ENCODE results near the gene IGF2BP1. TPM values are rescaled to one million over a fixed set of nuclear protein-coding genes. Genes with fewer than 3 reads are reported as not detected.
"Not testable (repeated sequence)": the region's sequence is repeated elsewhere in the genome, so short reads cannot be mapped to it uniquely, and the experiment has no call there.

Gene IGF2BP1
- total RNA-seq, 2 experiments from 2014 or later = not detected

DNA sequence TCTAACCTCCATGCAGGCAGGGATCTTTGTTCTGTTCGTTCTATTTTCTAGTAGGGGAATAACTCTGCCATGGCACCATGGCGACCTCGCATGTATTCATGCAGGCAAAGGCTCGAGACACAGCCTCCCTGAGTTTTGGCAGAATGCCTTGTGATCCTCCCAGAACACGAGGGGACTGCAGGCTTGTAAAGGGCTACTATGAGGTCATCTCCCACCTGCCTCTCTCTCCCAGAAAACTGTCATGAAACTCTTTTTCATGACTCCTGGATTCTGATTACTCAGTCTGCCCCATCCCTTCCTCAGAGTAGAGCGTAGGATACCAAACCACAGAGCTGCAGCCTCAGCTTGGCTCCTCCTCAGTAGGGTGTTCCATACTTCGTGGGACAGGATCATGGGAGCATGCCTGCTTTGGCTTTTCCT is 64.3 kb downstream of the IGF2BP1 start:
- DNase-seq = no peak
- no peaks in the 10 kb centered on the region for H3K9me3 Mint-ChIP-seq
- H3K27me3 Mint-ChIP-seq = peaks cover 6% of the 10 kb centered on the region
- no peaks in the 10 kb centered on the region for H3K36me3 Mint-ChIP-seq (ENCODE audit: low read depth)
- ChIA-PET CTCF (no interaction called here), POLR2A (no interaction called here)
- no peak overlapping the region for H3K4me3 Mint-ChIP-seq
- H3K4me1 Mint-ChIP-seq = no peaks in the 10 kb centered on the region
- H3K27ac Mint-ChIP-seq = no peak overlapping the region

DNA sequence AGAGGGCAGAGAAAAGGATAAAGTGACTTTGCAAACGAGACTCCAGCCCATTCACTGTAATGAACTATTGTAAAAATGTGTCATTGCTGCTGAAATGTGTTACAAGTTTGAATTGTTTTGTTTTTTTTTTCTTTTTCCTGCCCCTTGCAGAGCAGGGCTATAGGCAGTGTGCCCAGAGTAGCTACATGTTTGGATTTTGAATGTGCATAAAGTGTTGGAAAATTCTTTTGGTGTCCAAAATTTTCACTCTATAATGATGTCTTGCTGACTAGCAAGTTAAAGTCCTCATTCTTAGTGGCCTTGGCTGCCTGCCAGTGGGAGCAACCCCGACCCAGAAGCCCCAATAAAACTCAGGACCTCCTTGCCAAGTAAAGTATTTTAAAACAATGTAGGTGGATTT is 66.5 kb downstream of the IGF2BP1 start:
- H3K9me3 Mint-ChIP-seq = no peaks in the 10 kb centered on the region
- CTCF ChIA-PET = no interaction called here
- no peak overlapping the region for H3K27ac Mint-ChIP-seq
- no peak for DNase-seq
- H3K4me1 Mint-ChIP-seq = no peaks in the 10 kb centered on the region
- H3K4me3 Mint-ChIP-seq = no peak overlapping the region
- no peaks in the 10 kb centered on the region for H3K36me3 Mint-ChIP-seq (ENCODE audit: low read depth)
- POLR2A ChIA-PET = no interaction called here
- H3K27me3 Mint-ChIP-seq = peaks cover 6% of the 10 kb centered on the region

DNA sequence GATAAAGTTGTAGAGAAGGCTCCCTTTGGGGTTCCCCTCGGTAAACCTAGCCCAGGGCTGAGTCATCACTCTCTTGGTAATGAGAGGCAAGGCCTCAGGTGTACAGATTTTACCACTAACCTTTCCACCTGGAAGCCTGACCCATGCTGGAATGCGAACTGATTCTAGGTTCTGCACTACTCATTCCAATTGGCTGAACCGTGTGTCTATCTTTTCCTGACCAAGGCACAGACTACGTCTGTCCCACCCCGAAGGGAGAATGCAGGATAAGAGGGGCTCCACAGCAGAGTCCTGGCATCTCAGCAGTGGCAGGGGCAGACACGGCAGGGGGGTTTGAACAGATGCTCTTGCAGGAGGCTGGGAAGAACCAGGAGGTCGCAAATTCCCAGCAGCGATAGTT is 70.0 kb downstream of the IGF2BP1 start:
- ChIA-PET POLR2A (no interaction called here), CTCF (no interaction called here)
- Mint-ChIP-seq H3K27me3 (peaks cover 3% of the 10 kb centered on the region), H3K36me3 (ENCODE audit: low read depth) (no peaks in the 10 kb centered on the region), H3K4me1 (no peaks in the 10 kb centered on the region), H3K9me3 (no peaks in the 10 kb centered on the region), H3K27ac (no peak overlapping the region), H3K4me3 (no peak overlapping the region)
- DNase-seq = no peak

DNA sequence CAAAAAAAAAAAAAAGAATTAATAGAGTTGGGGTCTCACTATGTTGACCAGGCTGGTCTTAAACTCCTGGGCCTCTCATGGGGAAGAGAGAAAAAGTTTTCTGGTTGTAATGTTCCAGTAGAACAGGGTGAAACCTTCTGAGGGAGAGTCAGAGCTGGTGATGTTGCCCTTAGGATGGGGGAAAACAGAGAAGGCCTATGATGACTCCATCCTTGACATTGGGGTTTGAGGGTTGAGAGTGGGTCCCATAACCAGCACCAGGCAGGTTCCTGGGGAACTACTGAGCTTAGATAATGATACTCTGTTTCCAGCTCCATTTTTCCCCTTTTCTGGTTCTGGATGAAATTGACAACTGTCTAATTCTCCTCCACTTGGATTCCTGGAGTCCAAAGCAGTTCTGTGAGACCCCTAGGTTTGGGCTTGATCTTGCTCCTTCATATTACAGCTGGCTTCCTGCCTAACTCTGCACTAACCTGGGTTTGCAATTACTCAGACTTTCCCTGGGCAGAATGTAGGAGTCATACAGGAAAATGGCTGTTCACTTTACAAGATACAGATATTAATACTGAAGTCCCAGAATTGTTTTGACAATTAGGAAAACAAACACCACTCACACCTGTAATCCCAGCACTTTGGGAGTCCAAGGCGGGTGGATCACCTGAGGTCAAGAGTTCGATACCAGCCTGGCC is 72.5 kb downstream of the IGF2BP1 start:
- no peaks in the 10 kb centered on the region for H3K36me3 Mint-ChIP-seq (ENCODE audit: low read depth)
- ChIA-PET CTCF (interaction anchor here (0.6 kb wide), 1 partner anchor 278 kb away, joined by 3 read pairs; no protein-coding TSS in a partner anchor), POLR2A (no interaction called here)
- H3K27me3 Mint-ChIP-seq = peaks cover 3% of the 10 kb centered on the region
- no peaks in the 10 kb centered on the region for H3K9me3 Mint-ChIP-seq
- no peaks in the 10 kb centered on the region for H3K4me1 Mint-ChIP-seq
- H3K27ac Mint-ChIP-seq = no peak overlapping the region
- no peak for DNase-seq
- no peak overlapping the region for H3K4me3 Mint-ChIP-seq

DNA sequence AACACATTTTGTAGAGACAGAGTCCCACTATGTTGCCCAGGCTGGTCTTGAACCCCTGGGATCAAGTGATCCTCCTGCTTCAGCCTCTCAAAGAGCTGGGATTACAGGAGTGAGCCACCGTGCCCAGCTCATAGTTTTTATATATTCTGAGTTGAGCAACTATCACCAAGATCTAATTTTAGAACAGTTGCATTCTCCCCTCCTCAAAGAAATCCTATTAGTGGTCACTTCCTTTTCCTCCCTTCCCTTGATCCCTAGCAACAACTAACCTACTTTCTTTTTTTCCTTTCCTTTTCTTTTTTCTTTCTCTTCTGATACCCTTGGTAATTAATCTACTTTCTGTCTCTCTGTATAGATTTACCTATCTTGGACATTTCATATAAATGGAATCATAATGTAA is 73.9 kb downstream of the IGF2BP1 start:
- no peaks in the 10 kb centered on the region for H3K9me3 Mint-ChIP-seq
- no peak for DNase-seq
- H3K27me3 Mint-ChIP-seq = peaks cover 9% of the 10 kb centered on the region
- H3K27ac Mint-ChIP-seq = no peak overlapping the region
- no peaks in the 10 kb centered on the region for H3K4me1 Mint-ChIP-seq
- no peak overlapping the region for H3K4me3 Mint-ChIP-seq
- H3K36me3 Mint-ChIP-seq (ENCODE audit: low read depth) = no peaks in the 10 kb centered on the region
- ChIA-PET CTCF (no interaction called here), POLR2A (no interaction called here)

DNA sequence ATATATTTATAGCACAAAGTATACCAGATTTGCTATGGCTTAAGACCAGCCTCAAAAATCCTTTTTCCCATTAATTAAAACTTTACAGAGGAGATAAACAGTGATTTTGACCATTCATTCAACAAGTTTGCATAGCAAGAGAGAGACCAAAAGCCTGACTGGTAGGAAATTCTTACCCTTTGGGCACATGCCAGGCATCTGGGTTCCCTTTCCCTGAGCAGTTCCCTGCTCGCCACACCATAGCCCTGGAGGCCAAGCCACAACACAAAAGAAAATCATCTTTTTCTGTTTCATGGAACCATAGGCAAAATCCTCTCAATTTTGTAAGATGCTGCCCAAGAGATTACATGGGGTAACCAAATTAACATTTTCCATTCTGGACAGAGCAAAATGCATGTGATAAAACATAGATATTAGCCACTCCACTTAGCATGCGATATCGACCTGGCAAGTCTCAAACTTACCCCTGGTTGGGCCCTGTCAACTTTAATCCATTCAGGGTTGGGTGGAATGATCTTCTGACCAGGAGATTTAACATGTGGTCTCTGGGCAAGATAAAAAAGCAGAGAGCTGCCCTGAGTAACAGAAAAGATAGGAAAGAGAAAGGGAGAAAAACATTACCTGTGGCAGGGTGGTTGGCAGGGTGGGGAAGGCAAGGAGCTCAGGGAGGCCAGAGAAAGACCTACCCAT is 77.8 kb downstream of the IGF2BP1 start:
- no peak overlapping the region for H3K4me3 Mint-ChIP-seq
- no peak overlapping the region for H3K27ac Mint-ChIP-seq
- ChIA-PET CTCF (no interaction called here), POLR2A (no interaction called here)
- H3K9me3 Mint-ChIP-seq = no peaks in the 10 kb centered on the region
- no peak for DNase-seq
- H3K27me3 Mint-ChIP-seq = peaks cover 28% of the 10 kb centered on the region
- H3K4me1 Mint-ChIP-seq = no peaks in the 10 kb centered on the region
- H3K36me3 Mint-ChIP-seq (ENCODE audit: low read depth) = no peaks in the 10 kb centered on the region

DNA sequence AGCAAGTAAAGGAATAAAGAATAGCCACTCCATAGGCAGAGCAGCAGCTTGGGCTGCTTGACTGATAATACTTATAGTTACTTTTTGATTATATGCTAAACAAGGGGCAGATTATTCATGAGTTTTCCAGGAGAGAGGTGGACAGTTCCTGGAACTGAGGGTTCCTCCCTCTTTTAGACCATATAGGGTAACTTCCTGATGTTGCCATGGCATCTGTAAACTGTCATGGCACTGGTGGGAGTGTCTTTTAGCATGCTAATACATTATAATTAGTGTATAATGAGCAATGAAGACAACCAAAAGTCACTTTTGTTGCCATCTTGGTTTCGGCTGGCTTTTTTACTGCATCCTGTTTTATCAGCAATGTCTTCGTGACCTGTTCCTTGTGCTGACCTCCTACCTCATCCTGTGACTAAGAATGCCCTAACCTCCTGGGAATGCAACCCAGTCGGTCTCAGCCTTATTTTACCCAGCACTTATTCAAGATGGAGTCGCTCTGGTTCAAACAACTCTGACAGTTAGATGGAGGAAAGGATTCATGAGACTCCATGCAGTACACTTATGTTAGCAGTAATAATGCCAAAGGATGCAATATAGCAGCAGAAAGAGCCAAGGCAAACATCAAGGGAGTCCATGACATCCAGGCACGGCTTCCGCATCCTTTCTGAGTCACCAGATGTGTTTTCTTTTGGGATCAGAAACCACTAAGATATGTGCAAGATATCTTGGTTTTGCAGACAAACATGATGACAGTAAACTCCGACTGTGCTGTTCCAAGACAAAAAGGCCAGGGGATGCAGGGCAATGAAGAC is 79.6 kb downstream of the IGF2BP1 start:
- no peaks in the 10 kb centered on the region for H3K36me3 Mint-ChIP-seq (ENCODE audit: low read depth)
- no peak for DNase-seq
- CTCF ChIA-PET = no interaction called here

DNA sequence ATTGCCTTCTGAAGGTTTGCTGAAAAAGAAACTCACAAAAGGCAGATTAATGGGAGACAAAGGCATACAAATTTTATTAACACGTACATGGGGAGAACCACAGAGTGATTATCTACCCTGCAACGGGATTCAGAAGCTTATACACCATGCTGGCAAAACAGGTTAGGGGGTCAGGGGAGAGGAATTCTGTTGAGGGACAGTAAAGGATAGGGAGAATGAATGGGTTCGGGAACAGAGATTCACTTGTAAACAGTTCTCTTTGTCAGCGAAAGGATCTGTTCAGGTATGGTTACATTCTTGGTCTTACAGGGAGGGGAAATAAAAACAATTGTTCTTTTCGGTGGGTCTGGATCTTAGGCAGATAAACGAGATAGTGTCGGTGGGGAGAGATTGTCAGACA is 81.1 kb downstream of the IGF2BP1 start:
- H3K4me1 Mint-ChIP-seq = no peaks in the 10 kb centered on the region

More for the DNA sequence above, 79.6 kb downstream of the IGF2BP1 start:
- Mint-ChIP-seq H3K4me3 (no peak overlapping the region), H3K27me3 (peaks cover 31% of the 10 kb centered on the region), H3K27ac (no peak overlapping the region), H3K4me1 (no peaks in the 10 kb centered on the region), H3K9me3 (no peaks in the 10 kb centered on the region)
- POLR2A ChIA-PET = no interaction called here

DNA sequence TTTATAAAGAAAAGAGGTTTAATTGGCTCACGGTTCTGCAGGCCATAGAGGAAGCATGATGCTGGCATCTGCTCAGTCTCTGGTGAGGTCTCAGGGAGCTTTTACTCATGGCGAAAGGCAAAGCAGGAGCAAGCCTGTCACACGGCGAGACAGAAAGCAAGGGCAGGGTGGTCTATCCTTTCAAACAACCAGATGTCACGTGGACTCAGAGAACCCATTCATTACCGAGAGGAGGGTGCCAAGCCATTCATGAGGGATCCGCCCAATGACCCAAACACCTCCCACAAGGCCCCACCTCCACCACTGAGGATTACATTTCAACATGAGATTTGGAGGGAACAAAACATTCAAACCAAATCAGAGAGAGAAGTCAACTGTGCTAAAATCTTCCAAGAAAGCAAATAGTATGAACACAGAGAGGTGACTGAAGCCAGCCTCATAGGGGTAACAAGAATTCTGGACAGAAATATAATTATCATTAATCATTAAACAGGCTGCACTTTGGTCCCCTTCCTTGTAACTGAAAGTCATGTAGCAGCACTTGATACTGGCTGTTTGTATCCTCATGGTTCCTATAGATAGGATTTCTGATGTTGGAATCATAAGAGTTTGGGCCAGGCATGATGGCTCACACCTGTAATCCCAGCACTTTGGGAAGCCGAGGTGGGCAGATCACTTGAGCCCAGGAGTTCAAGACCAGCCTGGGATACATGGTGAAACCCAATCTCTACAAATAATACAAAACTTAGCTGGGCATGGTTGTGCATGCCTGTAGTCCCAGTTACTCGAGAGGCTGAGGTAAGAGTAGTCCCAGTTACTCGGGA is 82.9 kb downstream of the IGF2BP1 start:
- Mint-ChIP-seq H3K36me3 (ENCODE audit: low read depth) (no peaks in the 10 kb centered on the region), H3K9me3 (no peaks in the 10 kb centered on the region), H3K4me1 (no peaks in the 10 kb centered on the region), H3K27me3 (peaks cover 29% of the 10 kb centered on the region), H3K27ac (no peak overlapping the region), H3K4me3 (no peak overlapping the region)
- DNase-seq = no peak
- ChIA-PET POLR2A (no interaction called here), CTCF (no interaction called here)

More for the DNA sequence above, 81.1 kb downstream of the IGF2BP1 start:
- Mint-ChIP-seq H3K36me3 (ENCODE audit: low read depth) (no peaks in the 10 kb centered on the region), H3K4me3 (no peak overlapping the region), H3K27me3 (peaks cover 31% of the 10 kb centered on the region), H3K27ac (no peak overlapping the region), H3K9me3 (no peaks in the 10 kb centered on the region)
- CTCF ChIA-PET = no interaction called here
- POLR2A ChIA-PET = no interaction called here
- DNase-seq = no peak

DNA sequence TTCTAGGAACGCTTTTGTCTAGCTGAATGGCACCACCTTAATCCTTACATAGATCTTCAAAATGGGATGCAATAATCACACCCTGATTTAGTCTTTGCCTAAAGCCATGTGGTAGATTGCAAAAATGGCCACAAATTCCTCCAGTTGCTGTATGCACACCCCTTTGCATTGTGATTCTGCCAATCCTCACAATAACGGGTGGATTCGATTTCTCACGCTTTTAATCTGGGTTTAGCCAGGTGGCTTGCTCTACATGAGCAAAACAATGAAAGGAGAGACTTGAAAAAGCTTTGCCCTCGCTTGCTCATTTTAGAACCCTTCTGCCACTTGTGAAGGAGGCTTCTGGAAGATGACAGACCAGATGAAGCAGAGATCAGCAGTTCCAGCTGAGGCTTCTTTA is 85.0 kb downstream of the IGF2BP1 start:
- CTCF ChIA-PET = no interaction called here
- Mint-ChIP-seq H3K27me3 (peaks cover 39% of the 10 kb centered on the region), H3K27ac (no peak overlapping the region), H3K4me3 (no peak overlapping the region), H3K9me3 (no peaks in the 10 kb centered on the region), H3K4me1 (peaks cover 2% of the 10 kb centered on the region), H3K36me3 (ENCODE audit: low read depth) (no peaks in the 10 kb centered on the region)
- POLR2A ChIA-PET = no interaction called here
- DNase-seq = no peak

DNA sequence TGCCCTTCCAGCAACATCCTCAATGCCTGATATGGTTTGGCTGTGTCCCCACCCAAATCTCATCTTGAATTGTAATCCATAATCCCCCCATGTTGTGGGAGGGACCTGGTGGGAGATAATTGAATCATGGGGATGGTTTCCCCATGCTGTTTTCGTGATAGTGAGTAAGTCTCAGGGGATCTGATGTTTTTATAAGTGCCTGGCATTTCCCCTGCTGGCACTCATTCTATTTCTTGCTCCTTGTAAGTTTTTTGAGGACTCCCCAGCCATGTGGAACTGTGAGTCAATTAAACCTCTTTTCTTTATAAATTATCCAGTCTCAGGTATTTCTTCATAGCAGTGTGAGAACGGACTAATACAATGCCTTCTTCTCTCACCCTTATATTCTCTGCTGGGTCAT is 87.9 kb downstream of the IGF2BP1 start:
- peaks cover 31% of the 10 kb centered on the region for H3K27me3 Mint-ChIP-seq
- H3K36me3 Mint-ChIP-seq (ENCODE audit: low read depth); DNase-seq; H3K4me3 Mint-ChIP-seq; H3K4me1 Mint-ChIP-seq; H3K9me3 Mint-ChIP-seq; POLR2A ChIA-PET; CTCF ChIA-PET; H3K27ac Mint-ChIP-seq: not testable (repeated sequence)

DNA sequence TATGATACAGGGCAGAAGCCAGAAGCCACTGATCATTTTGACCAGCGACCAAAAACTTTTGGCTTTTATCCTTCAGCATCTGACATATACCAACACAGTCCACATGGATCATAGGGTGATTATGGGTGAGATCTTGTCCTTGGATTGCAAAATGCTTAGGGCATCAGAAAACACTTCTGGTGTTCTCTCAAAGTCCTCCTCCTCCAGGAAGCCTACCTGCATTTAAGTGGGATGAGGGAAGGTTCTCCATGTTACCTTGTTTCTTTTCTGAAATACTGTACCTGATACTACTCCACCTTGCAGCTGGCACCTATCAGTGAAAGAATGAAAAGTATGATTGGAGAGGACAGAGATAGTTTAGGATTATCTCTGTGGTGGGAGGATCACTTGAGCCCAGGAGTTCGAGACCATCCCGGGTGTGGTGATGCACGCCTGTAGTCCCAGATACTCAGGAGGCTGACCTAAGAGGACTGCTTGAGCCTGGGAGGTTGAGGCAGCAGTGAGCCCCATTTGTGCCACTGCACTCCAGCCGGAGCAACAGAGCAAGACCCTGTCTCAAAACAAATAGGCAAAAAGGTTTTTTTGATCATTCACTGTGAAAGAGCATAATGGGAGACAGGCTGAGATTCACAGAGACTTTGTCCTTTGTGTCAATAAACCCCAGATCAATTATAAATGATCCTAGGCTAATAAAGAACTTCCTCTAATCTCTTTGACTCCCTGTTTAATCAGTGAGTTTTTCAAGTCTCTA is 88.6 kb downstream of the IGF2BP1 start:
- H3K27ac Mint-ChIP-seq = no peak overlapping the region
- ChIA-PET CTCF (no interaction called here), POLR2A (no interaction called here)

DNA sequence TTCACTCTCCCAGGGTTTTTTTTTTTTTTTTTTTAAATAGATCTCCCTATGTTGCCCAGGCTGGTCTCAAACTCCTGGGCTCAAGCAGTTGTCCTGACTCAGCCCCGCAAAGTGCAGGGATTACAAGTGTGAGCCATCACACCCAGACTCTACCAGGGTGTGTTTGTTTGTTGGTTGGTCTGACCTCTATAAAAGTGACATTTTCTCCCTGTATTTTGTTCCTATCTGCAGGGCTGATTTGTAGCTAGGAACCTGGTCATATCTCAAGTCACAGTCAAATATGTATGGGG is 89.1 kb downstream of the IGF2BP1 start:
- H3K9me3 Mint-ChIP-seq = no peaks in the 10 kb centered on the region
- ChIA-PET POLR2A (no interaction called here), CTCF (no interaction called here)
- H3K36me3 Mint-ChIP-seq (ENCODE audit: low read depth) = no peaks in the 10 kb centered on the region
- no peak for DNase-seq
- H3K4me1 Mint-ChIP-seq = peaks cover 2% of the 10 kb centered on the region
- peaks cover 28% of the 10 kb centered on the region for H3K27me3 Mint-ChIP-seq
- no peak overlapping the region for H3K27ac Mint-ChIP-seq
- H3K4me3 Mint-ChIP-seq = no peak overlapping the region

More for the DNA sequence above, 88.6 kb downstream of the IGF2BP1 start:
- no peak overlapping the region for H3K4me3 Mint-ChIP-seq
- no peaks in the 10 kb centered on the region for H3K36me3 Mint-ChIP-seq (ENCODE audit: low read depth)
- H3K27me3 Mint-ChIP-seq = peaks cover 31% of the 10 kb centered on the region
- no peak for DNase-seq
- no peaks in the 10 kb centered on the region for H3K9me3 Mint-ChIP-seq
- peaks cover 2% of the 10 kb centered on the region for H3K4me1 Mint-ChIP-seq
